ENCODE measurements around the gene HSD3B2.
A peak's percentile ranks its signal among the peaks of the same experiment; 100 is the strongest.

The HSD3B2 gene

GRCh38 chr1:119397986-119398385, 17.0 kb upstream of the HSD3B2 start:
- no peak for DNase-seq (ENCODE audit: low read depth)

- DNase-seq (ENCODE audit: low read depth): no peak
Measured at GRCh38 chr1:119404736-119405135, 10.2 kb upstream of the HSD3B2 start.

- peak; percentile 36 for DNase-seq (ENCODE audit: low read depth)
Measured at GRCh38 chr1:119409731-119410130, 5.2 kb upstream of the HSD3B2 start.

- no peak for DNase-seq (ENCODE audit: low read depth)
Measured at GRCh38 chr1:119410961-119411360, 4.0 kb upstream of the HSD3B2 start.

DNA sequence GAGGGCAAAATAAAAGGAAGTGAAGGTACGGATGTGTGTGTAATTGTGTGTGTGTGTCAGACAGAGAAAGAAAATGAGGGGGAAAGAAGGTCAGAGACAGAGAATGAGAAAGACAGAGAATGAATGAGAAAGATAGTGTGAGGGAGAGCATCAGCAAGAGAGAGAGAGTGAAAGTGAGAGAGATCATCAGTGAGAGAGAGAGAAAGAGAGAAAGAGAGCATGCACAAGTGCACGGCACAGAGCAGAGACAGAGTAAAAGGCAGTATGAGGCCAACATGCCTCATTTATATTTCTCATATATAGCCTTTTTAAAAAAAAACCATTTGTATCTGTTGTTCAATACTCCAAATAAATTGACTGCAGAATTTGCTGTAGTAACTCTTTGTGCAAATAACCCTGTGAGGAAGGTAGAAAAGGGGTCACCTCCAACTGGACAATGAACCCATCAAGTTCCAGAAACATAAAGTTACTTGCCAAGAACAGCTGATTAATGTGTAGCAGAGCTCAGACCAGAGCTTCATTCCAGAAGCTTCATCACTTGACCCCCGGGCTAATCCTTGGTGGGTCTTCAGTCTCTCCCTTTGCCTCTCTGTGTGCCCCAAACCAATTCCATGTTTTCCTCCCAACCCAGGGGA, 1.2 kb downstream of the HSD3B2 start:
- DNase-seq (ENCODE audit: low read depth): no peak

DNA sequence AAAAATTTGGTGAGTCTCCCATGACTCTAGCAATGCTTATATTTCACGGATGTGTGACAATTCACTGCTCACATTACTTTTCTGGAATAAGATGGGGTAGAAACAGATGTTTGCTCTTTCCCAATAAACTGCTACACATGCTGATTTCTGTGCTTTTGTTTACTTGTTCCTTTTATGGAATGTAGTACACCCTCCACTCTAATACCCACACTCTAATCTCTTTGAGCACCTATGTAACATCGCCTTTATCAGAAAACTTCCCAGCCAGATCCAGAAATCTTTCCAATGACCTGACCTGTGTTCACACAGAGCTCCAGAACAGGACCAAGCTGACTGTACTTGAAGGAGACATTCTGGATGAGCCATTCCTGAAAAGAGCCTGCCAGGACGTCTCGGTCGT, 4.2 kb downstream of the HSD3B2 start:
- no peak for DNase-seq (ENCODE audit: low read depth)

- no peak for DNase-seq (ENCODE audit: low read depth)
Measured at GRCh38 chr1:119420638-119421037, 5.7 kb downstream of the HSD3B2 start.

GRCh38 chr1:119422631-119423030, 7.7 kb downstream of the HSD3B2 start:
- DNase-seq (ENCODE audit: low read depth): no peak

- DNase-seq (ENCODE audit: low read depth): no peak
Measured at GRCh38 chr1:119428991-119429390, 14.0 kb downstream of the HSD3B2 start.

DNA sequence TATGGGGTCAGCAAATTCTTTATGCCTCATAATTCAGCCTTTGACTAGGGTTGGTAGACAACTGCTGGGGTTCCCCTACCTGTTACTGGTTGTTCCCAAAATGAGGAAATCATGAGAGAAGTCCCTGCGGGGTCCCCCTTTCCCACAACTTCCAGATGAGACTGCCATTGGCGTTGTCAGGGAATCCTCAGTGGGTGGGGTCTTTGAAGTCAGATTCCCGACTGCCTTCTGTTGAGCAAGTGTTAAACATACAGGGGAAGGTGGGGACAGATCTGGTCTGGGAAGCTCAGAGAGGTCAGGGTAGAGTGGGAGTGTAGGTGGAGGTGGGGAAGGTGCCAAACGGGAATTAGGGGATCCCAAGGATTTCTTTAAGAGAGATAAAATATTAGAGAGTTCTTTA, 14.7 kb downstream of the HSD3B2 start:
- no peak for DNase-seq (ENCODE audit: low read depth)

GRCh38 chr1:119430486-119430885, 15.5 kb downstream of the HSD3B2 start:
- no peak for DNase-seq (ENCODE audit: low read depth)

DNA sequence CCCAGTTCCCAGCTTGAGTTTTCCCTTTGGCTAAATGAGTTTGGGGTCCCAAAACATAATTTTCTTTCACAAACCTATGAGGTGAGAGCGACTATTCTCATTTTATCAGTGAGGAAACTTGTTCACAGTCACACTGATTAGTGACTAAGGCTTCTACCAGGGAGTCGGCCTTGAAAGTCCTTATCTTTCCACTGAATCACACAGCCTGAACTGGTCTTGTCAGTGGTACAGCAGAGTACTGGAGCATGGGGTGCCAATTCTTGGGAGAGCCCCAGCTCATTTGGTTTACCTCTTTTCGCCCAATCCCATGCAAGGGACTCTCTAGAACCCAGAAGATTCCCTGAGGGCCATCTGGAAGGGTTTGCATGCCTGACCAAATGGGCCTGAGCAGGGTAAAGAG, 16.9 kb downstream of the HSD3B2 start:
- no peak for DNase-seq (ENCODE audit: low read depth)

GRCh38 chr1:119435052-119435451, 20.1 kb downstream of the HSD3B2 start:
- no peak for DNase-seq (ENCODE audit: low read depth)

GRCh38 chr1:119438761-119439160, 23.8 kb downstream of the HSD3B2 start:
- no peak for DNase-seq (ENCODE audit: low read depth)

DNA sequence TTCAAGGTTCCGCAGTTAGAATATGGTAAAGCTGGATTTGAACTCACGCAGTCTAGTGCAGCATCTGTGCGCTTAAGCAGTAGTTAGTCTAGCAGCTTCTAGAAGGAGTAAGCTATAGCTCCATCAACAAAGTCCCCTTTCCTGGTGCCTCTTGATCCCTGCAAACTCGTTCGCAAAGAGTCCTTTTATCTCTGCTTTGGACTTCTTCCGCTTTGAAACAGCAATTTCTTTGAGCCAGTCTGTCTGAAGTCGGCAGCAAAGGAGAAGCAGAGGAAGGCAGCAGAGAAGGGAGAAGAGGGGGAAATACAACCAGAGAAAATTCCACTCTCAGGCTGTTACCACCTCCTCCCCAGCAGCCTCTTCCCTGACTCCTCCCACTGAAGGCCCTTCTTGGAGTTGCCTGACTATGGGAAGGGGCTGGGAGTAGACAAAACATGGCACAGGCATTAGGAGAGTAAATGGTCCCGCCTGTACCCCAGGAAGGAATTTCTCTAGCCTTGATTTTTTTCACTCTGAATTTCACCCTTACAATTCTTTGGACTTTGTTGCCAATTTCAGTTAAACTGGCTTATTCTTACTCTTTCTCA, 25.9 kb downstream of the HSD3B2 start:
- no peak for DNase-seq (ENCODE audit: low read depth)

DNA sequence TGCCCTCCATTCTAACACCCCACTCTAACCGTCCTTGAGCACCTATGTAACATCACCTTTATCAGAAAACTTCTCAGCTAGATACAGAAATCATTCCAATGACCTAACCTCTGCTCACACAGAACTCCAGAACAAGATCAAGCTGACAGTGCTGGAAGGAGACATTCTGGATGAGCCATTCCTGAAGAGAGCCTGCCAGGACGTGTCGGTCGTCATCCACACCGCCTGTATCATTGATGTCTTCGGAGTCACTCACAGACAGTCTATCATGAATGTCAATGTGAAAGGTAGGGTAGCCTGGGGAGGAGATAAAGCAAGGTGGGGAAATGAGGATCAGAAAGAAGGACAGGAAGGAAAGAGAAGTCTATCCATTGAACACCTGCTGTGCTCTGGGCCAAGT, 27.8 kb downstream of the HSD3B2 start:
- no peak for DNase-seq (ENCODE audit: low read depth)

- no peak for DNase-seq (ENCODE audit: low read depth)
Measured at GRCh38 chr1:119446321-119446720, 31.4 kb downstream of the HSD3B2 start.

DNA sequence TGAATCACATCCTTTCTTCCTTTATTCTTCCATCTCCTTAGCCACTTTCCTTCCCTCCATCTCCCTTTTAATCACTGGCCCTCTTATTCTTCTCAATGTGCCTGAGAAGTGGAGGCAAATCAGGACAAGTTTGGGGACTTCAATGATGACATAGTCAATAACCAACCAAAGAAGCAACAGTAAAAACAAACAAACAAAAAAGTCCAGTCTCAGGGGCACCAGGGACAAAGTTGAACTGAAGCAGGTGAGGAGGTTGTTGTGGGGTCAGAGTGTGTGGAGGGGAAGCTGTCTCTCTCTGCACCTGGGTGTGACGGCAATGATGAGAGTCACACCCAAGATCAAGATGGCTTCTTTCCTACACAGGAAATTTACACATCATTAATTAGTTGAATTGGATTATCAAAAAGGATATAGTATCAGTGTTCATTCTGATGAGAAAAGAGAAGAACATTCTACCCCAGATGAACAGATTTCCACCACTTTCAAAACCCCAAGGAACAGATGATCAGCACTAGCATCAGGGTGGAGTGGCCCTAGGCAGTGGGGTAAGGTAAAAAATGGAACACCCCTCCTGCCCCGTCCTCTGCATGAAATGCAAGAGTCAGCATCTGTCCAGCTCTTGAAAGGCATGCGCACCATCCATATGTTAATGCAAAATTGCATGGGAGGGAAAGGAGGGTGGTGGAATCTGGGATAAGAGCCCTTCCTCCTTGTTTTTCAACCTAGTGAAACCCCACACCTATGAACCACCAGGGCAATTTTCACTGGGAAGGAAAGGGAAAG, 32.6 kb downstream of the HSD3B2 start:
- DNase-seq (ENCODE audit: low read depth): no peak

GRCh38 chr1:119448127-119448511, 33.2 kb downstream of the HSD3B2 start:
- DNase-seq (ENCODE audit: low read depth): no peak

DNA sequence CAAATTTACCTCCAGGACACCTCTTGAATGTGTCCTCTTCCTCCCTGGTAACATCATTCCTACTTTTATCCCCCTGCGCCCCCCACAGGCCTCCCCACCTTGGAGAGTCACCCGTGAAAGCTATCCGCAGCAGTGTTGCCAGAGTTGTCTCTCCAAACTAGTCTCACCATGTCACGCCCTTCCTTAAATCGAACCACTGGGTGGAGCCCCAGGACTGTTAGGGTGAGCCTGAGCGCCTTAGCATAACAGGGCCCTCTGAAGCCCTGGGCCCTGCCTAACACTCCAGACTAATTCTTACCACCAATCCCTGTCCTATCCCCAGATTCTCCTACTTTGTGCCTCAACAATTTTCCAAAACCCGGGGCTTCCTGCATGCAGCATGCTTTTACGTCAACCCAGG, 35.0 kb downstream of the HSD3B2 start:
- no peak for DNase-seq (ENCODE audit: low read depth)

GRCh38 chr1:119451158-119451557, 36.2 kb downstream of the HSD3B2 start:
- DNase-seq (ENCODE audit: low read depth): no peak

GRCh38 chr1:119452091-119452490, 37.1 kb downstream of the HSD3B2 start:
- no peak for DNase-seq (ENCODE audit: low read depth)

- peak; percentile 47 for DNase-seq (ENCODE audit: low read depth)
Measured at GRCh38 chr1:119453021-119453420, 38.1 kb downstream of the HSD3B2 start.

DNA sequence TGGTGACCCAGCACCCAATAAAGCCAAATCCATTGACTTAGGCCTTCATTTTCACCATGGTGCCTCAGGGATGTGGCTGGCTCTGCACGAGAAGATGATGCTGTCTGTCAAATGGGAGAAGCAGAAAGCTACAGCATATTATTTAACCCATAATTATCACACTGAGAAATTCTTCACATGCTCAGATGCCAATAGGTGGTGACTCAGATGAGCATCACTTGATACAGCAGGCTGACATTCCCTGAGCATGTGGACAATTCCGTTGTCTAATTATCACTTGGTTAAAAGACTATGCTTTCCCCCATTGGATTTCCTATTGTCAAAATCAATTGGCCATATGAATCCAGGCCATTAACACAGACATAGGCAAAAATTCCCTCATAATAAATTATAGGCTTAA, 48.0 kb downstream of the HSD3B2 start:
- no peak for DNase-seq (ENCODE audit: low read depth)
